Superior temporal gyrus (tissue), 1 donor: ENCODE data around the gene UCKL1.
"Not testable (repeated sequence)": the region's sequence is repeated elsewhere in the genome, so short reads cannot be mapped to it uniquely, and the experiment has no call there.

Experiments used
- DNase-seq: peaks from one replicate; pipeline ENCODE4 v3.0.0-alpha.2; 2016; ENCODE audit errors: extremely low spot score

The UCKL1 gene

GRCh38 chr20:63944078-63944941 lies 11.9 kb downstream of the UCKL1 start:
- no peak for DNase-seq

GRCh38 chr20:63943808-63944077 lies 12.5 kb downstream of the UCKL1 start:
- DNase-seq = no peak

GRCh38 chr20:63942969-63943807 lies 13.0 kb downstream of the UCKL1 start:
- DNase-seq = no peak

GRCh38 chr20:63942250-63942951 lies 13.8 kb downstream of the UCKL1 start:
- no peak for DNase-seq

GRCh38 chr20:63941282-63942081 lies 14.7 kb downstream of the UCKL1 start:
- no peak for DNase-seq

- DNase-seq = no peak
These were observed 15.5 kb downstream of the UCKL1 start for GRCh38 chr20:63940472-63941266.

GRCh38 chr20:63940071-63940471 lies 16.1 kb downstream of the UCKL1 start:
- no peak for DNase-seq

GRCh38 chr20:63939061-63939935 lies 16.9 kb downstream of the UCKL1 start:
- DNase-seq = no peak

- DNase-seq = no peak
These were observed 18.6 kb downstream of the UCKL1 start for GRCh38 chr20:63937596-63937995.

- no peak for DNase-seq
These were observed 20.8 kb downstream of the UCKL1 start for GRCh38 chr20:63935447-63935846.

GRCh38 chr20:63934271-63935068 lies 21.7 kb downstream of the UCKL1 start:
- DNase-seq = no peak

- DNase-seq = no peak
These were observed 22.6 kb downstream of the UCKL1 start for GRCh38 chr20:63933646-63934045.

GRCh38 chr20:63932606-63933160 lies 23.5 kb downstream of the UCKL1 start:
- DNase-seq = no peak

- DNase-seq = no peak
These were observed 24.5 kb downstream of the UCKL1 start for GRCh38 chr20:63931735-63932134.

- no peak for DNase-seq
These were observed 25.2 kb downstream of the UCKL1 start for GRCh38 chr20:63930971-63931553.

- not testable (repeated sequence) for DNase-seq
These were observed 26.7 kb downstream of the UCKL1 start for GRCh38 chr20:63929473-63929883.

GRCh38 chr20:63929071-63929470 lies 27.1 kb downstream of the UCKL1 start:
- no peak for DNase-seq

GRCh38 chr20:63926298-63926697 lies 29.9 kb downstream of the UCKL1 start:
- no peak for DNase-seq
